IMR-90 (cell line): ENCODE measurements around the gene MARCO. TPM values are rescaled to one million over a fixed set of nuclear protein-coding genes. Genes with fewer than 3 reads are reported as not detected.

ENCODE experiments used
- ATAC-seq: fragments of 200-7000 bp; cut with Tn5 transposase; 2 replicates; pipeline ENCODE4 v1.9.1; 2020; ENCODE audit warnings: low read depth, mild to moderate bottlenecking, moderate library complexity
- BruUV-seq: library from RNA; stranded (reverse); fragments of 400-500 nt; replicated peaks from 2 replicates; lab custom pipeline; 2021; lab: Mats Ljungman, UMichigan
- CTCF ChIA-PET: fragments of 300-600 bp; formaldehyde crosslinking; extraction: SDS; loops from one replicate; lab custom pipeline; 2021; ENCODE audit warnings: antibody characterized with exemption; lab: Yijun Ruan, JAX
- POLR2A ChIA-PET: fragments of 300-600 bp; sonication (Branson Sonifier 250); formaldehyde crosslinking; loops from one replicate; lab custom pipeline; 2022; ENCODE audit warnings: antibody characterized with exemption; ENCODE audit not compliant: unreplicated experiment; lab: Charles Lee
- DNase-seq: peaks from one replicate; pipeline ENCODE4 v3.0.0; 2013
- H2AFZ ChIP-seq: replicated peaks from 2 replicates; pipeline ENCODE3; 2013; ENCODE audit warnings: low read length, mild to moderate bottlenecking; ENCODE audit not compliant: poor library complexity
- H2AK5ac ChIP-seq: 2 replicates; pipeline ENCODE4 v1.6.1; 2013; ENCODE audit warnings: low read depth, low read length, inconsistent platforms
- H2AK9ac ChIP-seq: replicated peaks from 2 replicates; pipeline ENCODE3; 2013; ENCODE audit warnings: mild to moderate bottlenecking, low read depth, low read length, moderate library complexity; ENCODE audit not compliant: poor library complexity
- H2BK120ac ChIP-seq: 2 replicates; pipeline ENCODE4 v1.6.1; 2013; ENCODE audit warnings: low read depth, low read length, inconsistent platforms
- H2BK15ac ChIP-seq: 3 replicates; pipeline ENCODE4 v1.6.1; 2013; ENCODE audit warnings: low read depth, low read length, inconsistent platforms
- H2BK20ac ChIP-seq: 2 replicates; pipeline ENCODE4 v1.6.1; 2013; ENCODE audit warnings: low read depth, mild to moderate bottlenecking, inconsistent platforms, low read length, moderate library complexity
- H2BK5ac ChIP-seq: 2 replicates; pipeline ENCODE4 v1.6.1; 2013; ENCODE audit warnings: mild to moderate bottlenecking, low read depth, low read length, inconsistent platforms; ENCODE audit not compliant: poor library complexity, severe bottlenecking
- H3K14ac ChIP-seq: replicated peaks from 2 replicates; pipeline ENCODE4 v1.6.1; 2013; ENCODE audit warnings: low read depth, low read length, inconsistent platforms
- H3K18ac ChIP-seq: 2 replicates; pipeline ENCODE4 v1.6.1; 2013; ENCODE audit warnings: low read depth, low read length, control low read depth
- H3K23ac ChIP-seq: 2 replicates; pipeline ENCODE4 v1.6.1; 2013; ENCODE audit warnings: low read depth, low read length, inconsistent platforms
- H3K27ac ChIP-seq: 2 replicates; pipeline ENCODE4 v1.5.1; 2013; ENCODE audit warnings: mild to moderate bottlenecking, control low read depth, low read length; ENCODE audit not compliant: insufficient read depth
- H3K27me3 ChIP-seq: 2 replicates; pipeline ENCODE4 v1.6.1; 2013; ENCODE audit warnings: low read length; ENCODE audit not compliant: control insufficient read depth, insufficient read depth
- H3K36me3 ChIP-seq: 2 replicates; pipeline ENCODE4 v1.6.1; 2013; ENCODE audit warnings: low read length, mixed read lengths; ENCODE audit not compliant: control insufficient read depth, insufficient read depth
- H3K4ac ChIP-seq: 2 replicates; pipeline ENCODE4 v1.6.1; 2013; ENCODE audit warnings: low read depth, low read length, inconsistent platforms
- H3K4me1 ChIP-seq: 2 replicates; pipeline ENCODE4 v1.6.1; 2013; ENCODE audit warnings: low read length, mixed read lengths; ENCODE audit not compliant: control insufficient read depth, insufficient read depth
- H3K4me2 ChIP-seq: 2 replicates; pipeline ENCODE4 v1.6.1; 2013; ENCODE audit warnings: low read depth, mild to moderate bottlenecking, control low read depth, low read length, moderate library complexity
- H3K4me3 ChIP-seq: 2 replicates; pipeline ENCODE4 v1.5.1; 2013; ENCODE audit warnings: low read depth, mild to moderate bottlenecking, control low read depth, low read length, moderate library complexity; ENCODE audit not compliant: insufficient read depth
- H3K56ac ChIP-seq: 2 replicates; pipeline ENCODE4 v1.6.1; 2013; ENCODE audit warnings: low read length, inconsistent platforms; ENCODE audit not compliant: insufficient read depth; ENCODE audit errors: extremely low read depth
- H3K79me1 ChIP-seq, 2 experiments: 2 replicates each; pipeline ENCODE4 v1.6.1; 2013; ENCODE audit warnings: low read length in 2 of 2, inconsistent platforms in 1 of 2, low read depth in 1 of 2
- H3K9ac ChIP-seq: 2 replicates; pipeline ENCODE4 v1.6.1; 2013; ENCODE audit warnings: low read depth, low read length, control low read depth
- H3K9me1 ChIP-seq: 2 replicates; pipeline ENCODE4 v1.6.1; 2013; ENCODE audit warnings: low read length, inconsistent platforms; ENCODE audit not compliant: insufficient read depth
- H3K9me3 ChIP-seq: 2 replicates; pipeline ENCODE4 v1.6.1; 2013; ENCODE audit warnings: low read length; ENCODE audit not compliant: control insufficient read depth, insufficient read depth
- H4K20me1 ChIP-seq: 2 replicates; pipeline ENCODE4 v1.6.1; 2013; ENCODE audit warnings: low read length, inconsistent platforms; ENCODE audit not compliant: insufficient read depth
- H4K5ac ChIP-seq: 2 replicates; pipeline ENCODE4 v1.6.1; 2013; ENCODE audit warnings: mild to moderate bottlenecking, low read depth, low read length, control low read depth
- H4K8ac ChIP-seq, 2 experiments: 2 replicates each; pipeline ENCODE4 v1.6.1; 2013; ENCODE audit warnings: low read depth in 2 of 2, low read length in 2 of 2, control low read depth in 1 of 2, inconsistent platforms in 1 of 2
- H4K91ac ChIP-seq: 2 replicates; pipeline ENCODE4 v1.6.1; 2013; ENCODE audit warnings: low read depth, low read length, inconsistent platforms; ENCODE audit not compliant: insufficient read depth
- MXI1 ChIP-seq: IDR thresholded peaks from 2 replicates; pipeline ENCODE4 v1.6.1; 2012; ENCODE audit warnings: low read depth, mild to moderate bottlenecking, low read length, moderate library complexity, borderline replicate concordance
- USF2 ChIP-seq: fragments of 150-350 bp; IDR thresholded peaks from 2 replicates; pipeline ENCODE4 v1.6.1; 2017; ENCODE audit warnings: mild to moderate bottlenecking, antibody characterized with exemption, low read length, low read depth
- WGBS, 2 experiments: methylation state at CpG; one replicate each; pipeline versions ENCODE4 v1.1.5 to v1.1.7; 2013; ENCODE audit warnings: missing lambda C conversion rate in 2 of 2; ENCODE audit not compliant: insufficient read length in 1 of 2; ENCODE audit errors: extremely low coverage in 2 of 2; 5-methylcytosine and 5-hydroxymethylcytosine counted together
- dilution Hi-C: fragments of 300-500 bp; cut with HindIII; formaldehyde crosslinking; loops from one replicate; pipeline ENCODE4 v1.14.3; 2018; ENCODE audit warnings: low sequenced_read_pairs; ENCODE audit not compliant: unreplicated experiment
- in situ Hi-C: fragments of 300-500 bp; cut with MboI; formaldehyde crosslinking; loops from 3 replicates; pipeline ENCODE4 v1.14.3; 2019; ENCODE audit warnings: low sequenced_read_pairs, inconsistent platforms, mixed read lengths
- intact Hi-C: fragments of 100-400 bp; cut with micrococcal nuclease; formaldehyde crosslinking; loops from 2 replicates; pipeline ENCODE4 v1.10.0; 2022
- polyA plus RNA-seq, 3 experiments: library from polyadenylated mRNA; depleted of rRNA; stranded (reverse); fragments of >200 nt; gene quantifications; 2 replicates each; pipeline ENCODE4 v1.2.3, GENCODE V29; 2012; ENCODE audit warnings: low replicate concordance in 1 of 3
- total RNA-seq: library from RNA; depleted of rRNA; stranded (reverse); fragments of >200 nt; gene quantifications from 2 replicates; pipeline ENCODE4 v1.2.3, GENCODE V29; 2012

MARCO gene
- total and polyA plus RNA-seq, 2 of the 4 experiments (the other 2 are of a cell fraction), result not detected

- Histone ChIP-seq H3K27ac (no peak overlapping the region), H2BK5ac (no peak overlapping the region), H2AK9ac (no peak overlapping the region), H2AFZ (no peak overlapping the region), H4K91ac (no peak overlapping the region), H3K36me3 (no peaks in the 10 kb centered on the region), H3K27me3 (0 out of 2 replicates have a peak, but pooled peaks cover 3% of the 10 kb centered on the region), H3K79me1 (no peaks in the 10 kb centered on the region), H3K4me3 (no peak overlapping the region), H3K9me1 (no peaks in the 10 kb centered on the region; the same call in 1 of the 2 replicates), H3K9me3 (no peaks in the 10 kb centered on the region), H3K4me1 (no peaks in the 10 kb centered on the region), H3K9ac (no peak overlapping the region), H3K4ac (no peak overlapping the region), H4K5ac (no peak overlapping the region), H3K18ac (no peak overlapping the region), H3K14ac (no peak overlapping the region), H2BK20ac (no peak overlapping the region), H2BK120ac (no peak overlapping the region), H3K56ac (no peak overlapping the region), H2BK15ac (no peak overlapping the region), H2AK5ac (no peak overlapping the region), H4K8ac (no peak overlapping the region), H3K23ac (no peak overlapping the region), H3K4me2 (no peak overlapping the region), H4K20me1 (no peaks in the 10 kb centered on the region)
- WGBS, 2 experiments, result no CpG with 5 or more reads among the region's 4 CpGs
- BruUV-seq, result no TSS peak
- intact Hi-C loops (no loop called here), in situ Hi-C loops (loop anchor here (10.0 kb wide), 1 partner anchor 262 kb away; no protein-coding TSS in a partner anchor), dilution Hi-C loops (no loop called here)
- TF ChIP-seq USF2 (no peak), MXI1 (no peak)
- ChIA-PET POLR2A (no interaction called here), CTCF (no interaction called here)
- no peak for ATAC-seq
- no peak for DNase-seq
Observed at GRCh38 chr2:119022678-119023077, 80.7 kb downstream of the MARCO start.
